GM19238 (cell line): ENCODE measurements around the gene PITPNC1.
A peak's percentile ranks its signal among the peaks of the same experiment; 100 is the strongest.
"Not testable (repeated sequence)": the region's sequence is repeated elsewhere in the genome, so short reads cannot be mapped to it uniquely, and the experiment has no call there.

Experiments used
- DNase-seq: peaks from one replicate; pipeline ENCODE4 v3.0.0; 2011; ENCODE audit warnings: low spot score; ENCODE audit not compliant: insufficient read length

The PITPNC1 gene

GRCh38 chr17:67369676-67370075 is 7.4 kb upstream of the PITPNC1 start:
- no peak for DNase-seq

GRCh38 chr17:67372751-67373150 is 4.3 kb upstream of the PITPNC1 start:
- DNase-seq, result no peak

GRCh38 chr17:67374329-67375053 is 2.6 kb upstream of the PITPNC1 start:
- DNase-seq, result peak; percentile 58

- no peak for DNase-seq
Measured at GRCh38 chr17:67375054-67375427, 2.0 kb upstream of the PITPNC1 start.

- no peak for DNase-seq
Measured at GRCh38 chr17:67375716-67376115, 1.4 kb upstream of the PITPNC1 start.

DNA sequence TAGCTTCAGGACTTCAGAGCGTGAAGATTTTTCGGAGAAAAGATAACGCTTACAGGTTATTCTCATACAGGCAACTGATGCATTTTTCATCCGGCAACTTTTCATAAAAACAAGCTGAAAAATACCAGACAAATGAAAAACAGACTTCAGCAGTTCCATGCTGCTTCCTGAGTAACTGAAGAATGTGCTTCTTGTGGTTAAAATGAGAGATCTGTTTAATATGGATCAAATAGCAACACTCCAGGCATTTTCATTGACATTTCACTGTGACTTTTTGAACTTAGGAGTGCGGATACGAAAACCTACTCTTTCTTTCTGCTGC is 705 bp upstream of the PITPNC1 start:
- no peak for DNase-seq

- DNase-seq, result peak; percentile 55
Measured at GRCh38 chr17:67377488-67378453, 690 bp downstream of the PITPNC1 start.

DNA sequence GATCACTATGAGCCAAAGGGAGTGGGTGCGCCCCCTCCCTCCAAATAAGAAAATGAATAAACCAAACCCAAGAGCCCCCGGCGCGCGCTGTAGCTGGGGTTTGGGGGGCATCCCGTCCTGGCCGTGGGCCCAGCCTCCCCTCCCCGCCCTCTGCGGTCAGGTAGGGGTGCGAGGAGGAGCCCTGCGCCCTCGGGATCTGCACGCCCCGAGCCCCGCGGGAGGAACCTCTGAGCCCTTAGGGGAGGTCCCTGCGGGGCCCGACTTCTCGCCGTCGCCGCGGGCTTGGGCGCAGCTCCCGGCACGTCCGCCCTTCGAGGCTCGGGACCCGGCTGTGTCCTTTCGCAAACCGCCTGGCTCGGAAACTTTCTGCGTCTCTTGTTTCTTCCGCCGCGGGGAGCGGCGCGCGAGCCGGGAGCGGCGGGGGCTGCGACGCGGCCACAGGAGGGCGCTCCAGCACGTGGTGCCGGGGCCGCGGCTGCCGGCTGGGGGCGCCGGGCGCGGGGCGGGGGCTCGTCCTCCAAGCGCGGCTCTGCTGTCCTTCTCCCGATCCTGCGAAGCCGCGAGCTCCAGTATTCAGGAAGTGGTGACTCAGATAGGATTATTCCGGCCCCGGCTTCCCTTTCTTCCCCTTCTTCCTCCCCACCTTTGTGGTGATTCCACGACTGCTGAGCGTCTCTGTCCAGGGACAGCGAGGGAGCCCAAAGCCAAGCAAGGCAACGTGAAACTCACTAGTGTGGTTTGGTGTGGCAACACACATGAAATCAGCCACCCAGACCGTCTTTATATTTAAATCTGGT is 1.6 kb downstream of the PITPNC1 start:
- DNase-seq, result peak; percentile 69

GRCh38 chr17:67379251-67379630 is 2.2 kb downstream of the PITPNC1 start:
- DNase-seq, result no peak

GRCh38 chr17:67381929-67382257 is 4.8 kb downstream of the PITPNC1 start:
- no peak for DNase-seq

- no peak for DNase-seq
Measured at GRCh38 chr17:67385122-67385988, 8.3 kb downstream of the PITPNC1 start.

GRCh38 chr17:67386965-67387551 is 10.0 kb downstream of the PITPNC1 start:
- no peak for DNase-seq

GRCh38 chr17:67388536-67388935 is 11.5 kb downstream of the PITPNC1 start:
- not testable (repeated sequence) for DNase-seq

DNA sequence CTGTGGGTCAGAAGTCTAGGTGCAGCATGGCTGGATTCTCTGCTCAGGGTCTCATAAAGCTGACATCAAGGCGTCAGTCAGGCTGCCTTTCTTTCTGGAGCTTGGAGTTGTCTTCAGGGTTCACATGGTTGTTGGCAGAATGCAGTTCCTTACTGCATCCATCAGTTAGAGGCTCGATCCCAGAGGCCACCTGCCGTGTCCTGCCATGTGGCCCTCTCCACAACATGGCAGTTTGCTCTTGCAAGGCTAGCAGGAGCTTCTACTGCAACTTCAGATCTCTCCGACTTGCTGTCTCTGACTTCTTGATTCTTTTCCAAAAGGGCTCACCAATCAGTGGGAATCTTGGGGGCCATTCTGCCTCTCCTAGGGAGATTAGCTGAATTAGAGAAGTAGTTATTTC is 11.9 kb downstream of the PITPNC1 start:
- no peak for DNase-seq

GRCh38 chr17:67390006-67390645 is 13.0 kb downstream of the PITPNC1 start:
- no peak for DNase-seq

DNA sequence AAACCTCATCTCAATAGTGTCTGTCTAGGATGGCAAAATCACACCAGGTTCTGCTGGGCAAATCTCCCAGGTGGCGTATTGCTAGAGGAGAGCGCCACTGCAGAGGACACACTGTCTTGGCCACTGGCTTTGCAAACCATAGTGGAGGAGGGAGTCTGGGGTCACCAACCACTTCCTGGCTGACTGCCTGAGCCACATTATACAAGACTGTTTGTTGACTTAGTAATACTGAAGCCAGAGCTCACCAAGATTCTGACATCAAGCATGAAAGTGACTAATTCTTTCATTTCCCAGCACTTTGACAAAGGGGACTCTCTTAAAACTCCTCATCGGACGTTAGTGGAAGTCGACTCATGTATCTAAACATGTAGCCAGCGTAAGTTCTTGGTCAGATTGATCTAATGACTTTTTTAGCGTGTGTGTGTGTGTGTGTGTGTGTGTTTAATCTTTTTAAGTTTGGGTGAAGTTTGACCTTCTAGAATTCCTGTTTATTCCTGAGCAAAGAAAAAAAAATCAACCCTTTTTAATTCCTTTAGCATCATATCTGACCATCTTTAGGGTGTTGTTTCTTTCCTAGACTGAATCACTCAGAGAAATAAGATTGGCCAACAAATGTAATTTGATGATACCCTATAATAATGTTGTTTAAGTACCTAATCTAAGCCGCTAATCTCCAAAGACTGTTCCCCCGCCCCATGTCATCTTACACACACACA is 13.7 kb downstream of the PITPNC1 start:
- peak; percentile 47 for DNase-seq

DNA sequence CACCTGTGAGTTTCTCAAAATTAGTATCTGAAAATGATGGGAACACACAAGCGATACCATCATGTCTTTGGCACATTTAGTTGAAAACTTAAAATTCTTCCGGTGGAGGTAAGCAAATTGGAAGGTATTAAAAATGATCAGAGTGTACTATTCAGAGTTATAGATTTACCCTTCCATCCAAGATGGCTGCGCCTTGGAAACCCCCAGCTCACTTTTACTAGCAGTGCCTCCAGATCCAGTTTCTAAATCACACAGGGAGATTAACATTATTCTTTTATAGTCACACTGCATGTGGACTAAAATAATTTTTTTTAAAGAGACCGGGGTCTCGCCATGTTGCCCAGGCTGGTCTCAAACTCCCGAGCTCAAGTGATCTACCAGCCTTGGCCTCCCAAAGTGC is 15.0 kb downstream of the PITPNC1 start:
- no peak for DNase-seq

GRCh38 chr17:67393809-67394397 is 16.8 kb downstream of the PITPNC1 start:
- no peak for DNase-seq

- DNase-seq, result no peak
Measured at GRCh38 chr17:67399676-67400075, 22.6 kb downstream of the PITPNC1 start.
